AG09309 (cell line): ENCODE measurements around the gene OSBPL5.

Experiments used
- DNase-seq: peaks from one replicate; pipeline ENCODE4 v3.0.0-alpha.2; 2010; ENCODE audit warnings: low read depth
- H3K4me3 ChIP-seq: 2 replicates; pipeline ENCODE4 v1.5.1; 2011; ENCODE audit warnings: mild to moderate bottlenecking, low read depth, low read length, moderate library complexity; ENCODE audit not compliant: control insufficient read depth
- TF ChIP-seq, protein P1 (sequence below): IDR thresholded peaks from 2 replicates; pipeline ENCODE4 v1.5.1; 2011; ENCODE audit warnings: mild to moderate bottlenecking, low read depth, low read length, inconsistent platforms; ENCODE audit not compliant: insufficient read depth, control insufficient read depth; ENCODE audit errors: missing control alignments

The OSBPL5 gene

GRCh38 chr11:3161720-3162409 is 3.2 kb downstream of the OSBPL5 start:
- TF ChIP-seq, protein P1, sequence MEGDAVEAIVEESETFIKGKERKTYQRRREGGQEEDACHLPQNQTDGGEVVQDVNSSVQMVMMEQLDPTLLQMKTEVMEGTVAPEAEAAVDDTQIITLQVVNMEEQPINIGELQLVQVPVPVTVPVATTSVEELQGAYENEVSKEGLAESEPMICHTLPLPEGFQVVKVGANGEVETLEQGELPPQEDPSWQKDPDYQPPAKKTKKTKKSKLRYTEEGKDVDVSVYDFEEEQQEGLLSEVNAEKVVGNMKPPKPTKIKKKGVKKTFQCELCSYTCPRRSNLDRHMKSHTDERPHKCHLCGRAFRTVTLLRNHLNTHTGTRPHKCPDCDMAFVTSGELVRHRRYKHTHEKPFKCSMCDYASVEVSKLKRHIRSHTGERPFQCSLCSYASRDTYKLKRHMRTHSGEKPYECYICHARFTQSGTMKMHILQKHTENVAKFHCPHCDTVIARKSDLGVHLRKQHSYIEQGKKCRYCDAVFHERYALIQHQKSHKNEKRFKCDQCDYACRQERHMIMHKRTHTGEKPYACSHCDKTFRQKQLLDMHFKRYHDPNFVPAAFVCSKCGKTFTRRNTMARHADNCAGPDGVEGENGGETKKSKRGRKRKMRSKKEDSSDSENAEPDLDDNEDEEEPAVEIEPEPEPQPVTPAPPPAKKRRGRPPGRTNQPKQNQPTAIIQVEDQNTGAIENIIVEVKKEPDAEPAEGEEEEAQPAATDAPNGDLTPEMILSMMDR: no peak
- no peak overlapping the region for H3K4me3 ChIP-seq
- no peak for DNase-seq

- no peak overlapping the region for H3K4me3 ChIP-seq
- no peak for DNase-seq
- TF ChIP-seq, protein P1: no peak
Observed at GRCh38 chr11:3161309-3161708, 3.8 kb downstream of the OSBPL5 start.

- TF ChIP-seq, protein P1: no peak
- peak; percentile 66 for DNase-seq
- peak overlapping the region; percentile 64 for H3K4me3 ChIP-seq
Observed at GRCh38 chr11:3160252-3161031, 4.7 kb downstream of the OSBPL5 start.

DNA sequence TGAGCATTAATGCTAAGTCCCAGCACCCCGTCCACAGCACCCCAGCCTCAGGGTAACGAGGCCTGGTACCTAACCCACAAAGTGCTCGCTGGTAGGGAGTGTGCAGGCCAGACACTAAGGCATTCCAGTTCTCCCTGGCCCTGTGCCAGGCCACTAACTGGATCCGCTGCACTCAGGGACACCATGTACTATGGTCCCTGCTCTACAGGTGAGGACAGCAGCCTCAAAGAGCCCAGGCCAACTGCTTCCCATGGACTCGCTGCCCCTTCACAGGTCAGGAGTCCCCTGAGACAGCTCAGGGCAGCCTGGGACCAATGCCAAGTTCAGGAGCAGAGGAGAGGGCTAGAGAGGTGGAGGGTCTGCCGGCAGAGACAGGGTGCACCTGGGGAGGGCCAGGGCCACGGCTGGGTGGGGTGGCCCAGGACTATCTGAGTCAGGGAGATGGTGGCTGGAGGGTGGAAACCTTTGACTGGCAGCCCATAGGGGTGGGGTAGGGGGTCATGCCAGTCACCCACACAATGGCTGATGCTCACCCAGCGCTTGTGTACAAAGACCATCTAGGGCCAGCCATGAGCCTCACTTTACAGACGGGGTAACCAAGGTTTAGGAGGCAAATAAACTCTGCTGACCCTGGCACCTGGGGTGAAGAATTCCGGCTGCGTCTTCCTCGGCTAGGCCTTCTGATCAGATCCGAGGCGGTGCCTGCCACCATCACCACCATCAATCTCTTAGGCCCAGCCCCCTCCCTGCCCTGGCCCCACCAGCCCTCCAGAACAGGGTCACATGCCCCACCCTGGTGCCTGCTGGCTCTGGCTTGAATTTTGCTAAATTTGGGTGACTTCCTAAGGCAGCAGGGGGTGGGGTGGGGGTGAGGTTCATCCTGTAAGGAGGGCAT is 5.6 kb downstream of the OSBPL5 start:
- TF ChIP-seq, protein P1: no peak
- DNase-seq: no peak
- H3K4me3 ChIP-seq: peak overlapping the region; percentile 64

DNA sequence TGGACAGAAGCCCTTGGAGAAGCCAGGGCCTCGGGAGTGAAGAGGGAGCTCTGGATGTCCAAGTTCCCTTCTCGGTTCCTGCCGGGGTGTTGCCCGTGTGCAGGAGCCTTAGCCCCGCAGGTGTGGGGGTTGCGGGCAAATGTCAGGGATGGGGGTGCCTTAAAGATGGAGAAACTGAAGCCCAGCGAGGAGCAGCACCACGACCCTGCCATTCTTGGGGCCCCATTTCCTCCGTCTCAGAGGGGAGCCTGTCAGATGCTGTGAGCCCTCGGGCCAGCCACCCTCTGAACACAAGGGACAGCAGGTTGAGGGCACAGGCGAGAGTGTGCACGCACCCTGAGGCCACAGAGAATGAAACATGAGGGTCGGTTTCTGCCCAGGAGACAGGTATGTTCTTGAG is 6.3 kb downstream of the OSBPL5 start:
- DNase-seq: no peak
- TF ChIP-seq, protein P1: no peak
- no peak overlapping the region for H3K4me3 ChIP-seq

GRCh38 chr11:3158131-3158591 is 6.9 kb downstream of the OSBPL5 start:
- DNase-seq: no peak
- H3K4me3 ChIP-seq: no peak overlapping the region
- TF ChIP-seq, protein P1: no peak
